Measurements from ENCODE around the gene CHTF18. TPM values are rescaled to one million over a fixed set of nuclear protein-coding genes. Genes with fewer than 3 reads are reported as not detected.

CHTF18 gene
- total and polyA plus RNA-seq, 10 of the 15 experiments (the other 5 are each of a cell fraction or from before 2014, with no cell fraction given), result 1.6 to 87.8 (median 19.4) TPM

GRCh38 chr16:839643-840408 lies 51.4 kb downstream of the CHTF18 start (continued):
- TF ChIP-seq, protein P1, sequence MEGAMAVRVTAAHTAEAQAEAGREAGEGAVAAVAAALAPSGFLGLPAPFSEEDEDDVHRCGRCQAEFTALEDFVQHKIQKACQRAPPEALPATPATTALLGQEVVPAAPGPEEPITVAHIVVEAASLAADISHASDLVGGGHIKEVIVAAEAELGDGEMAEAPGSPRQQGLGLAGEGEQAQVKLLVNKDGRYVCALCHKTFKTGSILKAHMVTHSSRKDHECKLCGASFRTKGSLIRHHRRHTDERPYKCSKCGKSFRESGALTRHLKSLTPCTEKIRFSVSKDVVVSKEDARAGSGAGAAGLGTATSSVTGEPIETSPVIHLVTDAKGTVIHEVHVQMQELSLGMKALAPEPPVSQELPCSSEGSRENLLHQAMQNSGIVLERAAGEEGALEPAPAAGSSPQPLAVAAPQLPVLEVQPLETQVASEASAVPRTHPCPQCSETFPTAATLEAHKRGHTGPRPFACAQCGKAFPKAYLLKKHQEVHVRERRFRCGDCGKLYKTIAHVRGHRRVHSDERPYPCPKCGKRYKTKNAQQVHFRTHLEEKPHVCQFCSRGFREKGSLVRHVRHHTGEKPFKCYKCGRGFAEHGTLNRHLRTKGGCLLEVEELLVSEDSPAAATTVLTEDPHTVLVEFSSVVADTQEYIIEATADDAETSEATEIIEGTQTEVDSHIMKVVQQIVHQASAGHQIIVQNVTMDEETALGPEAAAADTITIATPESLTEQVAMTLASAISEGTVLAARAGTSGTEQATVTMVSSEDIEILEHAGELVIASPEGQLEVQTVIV (IDR thresholded peaks at IDR 0.05; ENCODE audit: borderline replicate concordance, partially characterized antibody), result no peak
- TF ChIP-seq KLF5 (IDR thresholded peaks at IDR 0.05; ENCODE audit: partially characterized antibody) (no peak), IRF5 (IDR thresholded peaks at IDR 0.05; ENCODE audit: borderline replicate concordance) (no peak), SIN3A (IDR thresholded peaks at IDR 0.05; ENCODE audit: low read depth, low read length) (no peak), CHD2 (IDR thresholded peaks at IDR 0.05; ENCODE audit: borderline replicate concordance, low read depth, low read length) (no peak)

GRCh38 chr16:840561-841454 lies 52.4 kb downstream of the CHTF18 start:
- no peaks in the 10 kb centered on the region for H3K27me3 ChIP-seq (replicated peaks in 1 of 2; ENCODE audit: control insufficient read depth in 2 of 2, insufficient read depth in 2 of 2, low read length in 1 of 2)
- intact Hi-C loops (cut with micrococcal nuclease; ENCODE audit: unreplicated experiment), result no loop called here
- H4K20me1 ChIP-seq (ENCODE audit: control insufficient read depth, insufficient read depth), result no peaks in the 10 kb centered on the region
- in situ Hi-C loops (cut with MboI), result no loop called here
- no TSS peak for BruUV-seq (replicated peaks)
- H2AFZ ChIP-seq (ENCODE audit: control insufficient read depth, low read depth, low read length), result no peak overlapping the region
- H3K4me2 ChIP-seq (ENCODE audit: control insufficient read depth, insufficient read depth), result no peak overlapping the region
- 73% methylated on average over 33 of the region's 34 CpGs for WGBS (ENCODE audit: insufficient coverage, insufficient replicate concordance, low lambda C conversion rate, missing lambda C conversion rate)
- ChIA-PET RAD21 (ENCODE audit: unreplicated experiment) (no interaction called here), SMC1A (ENCODE audit: uncharacterized antibody, unreplicated experiment) (no interaction called here), POLR2A (no interaction called here), CTCF (no interaction called here)
- peaks cover 2% of the 10 kb centered on the region; the same call in 1 of the 3 replicates for H3K9me3 ChIP-seq (replicated peaks; ENCODE audit: control insufficient read depth, insufficient read depth, low read length)
- FAIRE-seq (no peak), DNase-seq (ENCODE audit: low read depth, low spot score) (no peak), ATAC-seq (no peak)
- H3K27ac ChIP-seq (ENCODE audit: control insufficient read depth, insufficient read depth), result no peak overlapping the region
- no peaks in the 10 kb centered on the region for H3K4me1 ChIP-seq (ENCODE audit: control insufficient read depth, insufficient read depth, low read length)
- no peak overlapping the region for H3K4me3 ChIP-seq
- no peak overlapping the region for H3K9ac ChIP-seq (ENCODE audit: control insufficient read depth, insufficient read depth, low read length)
- no peaks in the 10 kb centered on the region for H3K79me2 ChIP-seq (ENCODE audit: control insufficient read depth, insufficient read depth, low read length)
- no peaks in the 10 kb centered on the region for H3K36me3 ChIP-seq (ENCODE audit: control insufficient read depth in 2 of 2, insufficient read depth in 2 of 2, low read length in 1 of 2)
- TF ChIP-seq LARP7 (IDR thresholded peaks at IDR 0.05) (no peak), BCL11A (IDR thresholded peaks at IDR 0.05; ENCODE audit: low read depth, low read length) (no peak), CHD4 (IDR thresholded peaks at IDR 0.05) (no peak), ZNF622 (IDR thresholded peaks at IDR 0.05) (no peak), SMAD5 (IDR thresholded peaks at IDR 0.05; ENCODE audit: low read depth) (no peak), USF1 (IDR thresholded peaks at IDR 0.05; ENCODE audit: borderline replicate concordance, extremely low read length, insufficient read depth, low read depth, low read length) (no peak), CHD2 (IDR thresholded peaks at IDR 0.05; ENCODE audit: borderline replicate concordance, low read depth, low read length) (no peak)

All from GM12878 (cell line).